ENCODE results near the gene RABAC1.

The RABAC1 gene

DNA sequence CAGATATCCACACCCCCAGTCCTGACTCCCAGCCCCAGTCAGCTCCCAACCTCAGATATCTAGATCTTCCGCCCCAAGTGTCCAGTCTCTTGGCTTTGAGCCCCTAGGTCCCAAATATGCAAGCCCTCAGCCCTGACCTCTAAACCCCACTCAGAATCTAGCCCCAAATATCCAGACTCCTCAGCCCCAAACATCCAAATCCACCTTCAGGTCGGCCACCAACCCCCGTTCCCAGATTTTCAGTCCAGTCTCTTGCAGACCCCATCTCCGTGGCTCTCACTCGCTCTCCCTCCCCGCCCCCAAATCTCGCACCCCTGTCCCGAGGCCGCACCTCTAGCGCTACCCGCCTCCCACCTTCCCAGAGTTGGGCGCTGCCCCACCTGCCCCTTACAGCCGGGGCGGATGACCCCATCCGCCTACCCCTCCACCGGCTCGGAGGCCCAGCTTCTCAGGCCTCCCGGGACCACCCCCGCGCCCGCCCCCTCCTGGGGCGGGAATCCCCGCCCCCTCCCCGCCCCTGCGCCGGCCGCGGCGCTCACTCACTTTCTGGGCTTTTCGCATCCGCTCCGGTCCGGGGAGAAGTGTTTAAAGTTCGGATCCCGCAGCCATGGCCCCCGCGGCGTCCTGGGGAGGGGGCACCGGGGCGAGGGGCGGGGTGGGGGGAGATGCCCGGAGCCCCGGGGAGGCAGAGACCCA is 31.5 kb downstream of the RABAC1 start:
- Mint-ChIP-seq H3K27me3 (peaks cover 10% of the 10 kb centered on the region), H3K4me3 (no peak overlapping the region), H3K36me3 (ENCODE audit: insufficient read depth) (peaks cover 6% of the 10 kb centered on the region), H3K4me1 (peaks cover 27% of the 10 kb centered on the region), H3K27ac (ENCODE audit: low read depth) (no peak overlapping the region), H3K9me3 (no peaks in the 10 kb centered on the region)
- no peak for ATAC-seq (replicated peaks; ENCODE audit: extremely low read depth, poor library complexity, severe bottlenecking)
- no peak for DNase-seq (ENCODE audit: low spot score in 2 of 2)

DNA sequence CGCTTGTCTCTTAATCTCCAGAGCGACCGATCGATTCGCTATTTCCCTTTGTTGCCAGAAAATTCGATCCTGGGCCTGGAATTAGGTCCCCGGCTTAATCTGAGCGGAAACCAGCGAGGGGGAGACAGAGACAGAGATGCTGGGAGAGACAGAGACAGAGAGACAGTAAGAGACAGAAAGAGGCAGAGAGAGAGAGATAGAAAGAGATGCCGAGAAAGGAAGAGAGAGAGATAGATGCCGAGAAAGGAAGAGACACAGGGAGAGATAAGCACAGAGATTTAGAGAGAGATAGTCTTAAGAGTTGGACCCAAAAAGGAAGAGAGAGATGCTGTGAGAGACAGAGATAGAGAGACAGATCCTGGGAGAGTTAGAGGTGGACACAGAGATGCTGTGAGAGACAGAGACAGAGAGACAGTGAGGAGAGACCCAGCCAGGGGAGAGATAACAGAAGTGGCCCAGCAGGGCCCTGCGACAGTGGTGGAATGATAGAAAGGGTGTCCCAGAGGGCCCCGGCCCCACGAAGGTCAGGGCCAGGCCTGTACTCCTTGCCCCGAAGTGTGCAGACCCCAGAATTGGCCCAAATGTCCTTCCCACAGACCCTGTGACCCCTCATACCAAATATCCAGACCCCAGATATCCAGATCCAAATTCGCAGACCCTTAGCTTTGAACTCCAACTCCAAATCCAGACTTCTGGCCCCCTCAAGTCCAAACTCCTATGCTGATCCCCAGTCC is 32.2 kb downstream of the RABAC1 start:
- H3K4me1 Mint-ChIP-seq, result peaks cover 29% of the 10 kb centered on the region
- H3K36me3 Mint-ChIP-seq (ENCODE audit: insufficient read depth), result peaks cover 6% of the 10 kb centered on the region
- H3K4me3 Mint-ChIP-seq, result no peak overlapping the region
- ATAC-seq (replicated peaks; ENCODE audit: extremely low read depth, poor library complexity, severe bottlenecking), result no peak
- DNase-seq (ENCODE audit: low spot score in 2 of 2), result no peak
- peaks cover 17% of the 10 kb centered on the region for H3K27me3 Mint-ChIP-seq
- H3K9me3 Mint-ChIP-seq, result no peaks in the 10 kb centered on the region
- no peak overlapping the region for H3K27ac Mint-ChIP-seq (ENCODE audit: low read depth)

DNA sequence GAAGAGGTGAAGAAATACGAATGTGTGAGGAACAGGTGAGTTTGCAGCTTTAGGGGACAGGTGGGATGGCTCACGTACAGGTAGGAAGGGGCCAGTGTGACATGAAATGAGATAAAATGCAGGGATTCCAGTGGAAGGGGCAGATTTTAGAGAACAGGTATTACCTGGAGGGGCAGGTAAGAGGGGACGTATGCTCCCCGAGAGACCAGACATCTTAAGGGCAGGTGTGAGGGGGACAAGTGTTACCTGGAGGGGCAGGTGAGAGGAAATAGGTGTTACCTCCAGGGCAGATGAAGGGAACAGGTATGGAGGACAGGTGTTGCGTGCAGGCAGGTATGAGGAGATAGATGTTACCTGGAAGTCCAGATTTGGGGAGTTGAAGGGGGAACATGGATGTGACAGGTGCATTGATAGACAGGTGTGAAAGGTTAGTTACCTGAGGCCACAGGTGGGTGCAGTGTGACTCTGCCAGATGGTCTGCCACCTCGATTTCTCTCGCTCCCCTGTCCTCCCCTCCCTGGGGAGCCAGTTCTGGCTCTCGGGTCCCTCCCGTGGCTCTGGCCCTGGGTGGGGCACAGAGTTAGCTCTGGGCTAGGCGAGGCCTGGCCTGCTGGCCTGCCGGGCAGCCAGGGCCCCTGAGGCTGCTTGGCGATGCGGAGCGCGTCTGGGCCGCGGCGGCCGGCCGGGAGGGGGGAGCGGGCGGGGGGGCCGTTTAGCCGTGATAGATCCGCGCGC is 32.9 kb downstream of the RABAC1 start:
- no peak overlapping the region for H3K4me3 Mint-ChIP-seq
- peaks cover 29% of the 10 kb centered on the region for H3K4me1 Mint-ChIP-seq
- H3K27me3 Mint-ChIP-seq, result peaks cover 25% of the 10 kb centered on the region
- H3K27ac Mint-ChIP-seq (ENCODE audit: low read depth), result no peak overlapping the region
- DNase-seq (ENCODE audit: low spot score in 2 of 2), result no peak
- no peaks in the 10 kb centered on the region for H3K9me3 Mint-ChIP-seq
- peaks cover 6% of the 10 kb centered on the region for H3K36me3 Mint-ChIP-seq (ENCODE audit: insufficient read depth)
- no peak for ATAC-seq (replicated peaks; ENCODE audit: extremely low read depth, poor library complexity, severe bottlenecking)

DNA sequence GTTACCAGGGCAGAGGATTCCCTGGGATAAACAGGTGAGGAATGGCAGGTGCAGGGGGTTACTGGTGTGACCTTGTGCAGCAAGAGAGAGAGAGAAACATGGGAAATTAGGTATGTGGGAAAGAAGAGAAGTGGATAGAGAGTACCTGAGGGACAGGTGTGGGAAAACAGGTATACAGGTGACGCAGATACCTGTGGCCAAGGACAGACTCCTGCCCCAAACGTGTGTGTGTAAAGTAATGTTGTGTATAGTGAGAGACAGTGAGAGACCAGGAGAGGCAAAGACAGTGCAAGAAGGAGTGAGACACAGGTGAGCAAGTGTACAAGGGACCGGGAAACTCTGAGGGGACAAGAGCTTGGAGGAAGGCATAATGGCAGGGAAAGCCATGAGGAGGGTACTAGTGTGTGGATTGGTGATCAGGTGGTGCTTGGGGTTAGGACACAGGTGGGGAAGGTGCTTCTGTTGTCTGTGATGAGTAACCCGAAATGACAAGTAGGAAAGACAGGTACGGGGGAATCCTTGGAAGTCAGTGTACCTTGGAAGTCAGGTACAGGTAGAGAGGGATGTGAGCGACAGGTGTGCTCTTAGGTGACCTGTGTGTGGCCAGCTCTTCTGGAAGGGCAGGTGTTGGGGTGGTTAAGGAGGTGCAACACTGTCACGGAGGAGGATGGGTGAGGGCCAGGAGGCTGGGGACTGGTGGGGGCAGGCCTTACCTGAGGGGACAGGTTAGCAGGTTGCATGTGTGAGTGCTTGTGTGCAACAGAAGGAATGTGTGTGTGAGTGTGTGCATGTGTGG is 33.7 kb downstream of the RABAC1 start:
- no peak overlapping the region for H3K27ac Mint-ChIP-seq (ENCODE audit: low read depth)
- no peak overlapping the region for H3K4me3 Mint-ChIP-seq
- ATAC-seq (replicated peaks; ENCODE audit: extremely low read depth, poor library complexity, severe bottlenecking), result no peak
- no peaks in the 10 kb centered on the region for H3K9me3 Mint-ChIP-seq
- H3K27me3 Mint-ChIP-seq, result peaks cover 27% of the 10 kb centered on the region
- peaks cover 26% of the 10 kb centered on the region for H3K4me1 Mint-ChIP-seq
- no peak for DNase-seq (ENCODE audit: low spot score in 2 of 2)
- peaks cover 6% of the 10 kb centered on the region for H3K36me3 Mint-ChIP-seq (ENCODE audit: insufficient read depth)

DNA sequence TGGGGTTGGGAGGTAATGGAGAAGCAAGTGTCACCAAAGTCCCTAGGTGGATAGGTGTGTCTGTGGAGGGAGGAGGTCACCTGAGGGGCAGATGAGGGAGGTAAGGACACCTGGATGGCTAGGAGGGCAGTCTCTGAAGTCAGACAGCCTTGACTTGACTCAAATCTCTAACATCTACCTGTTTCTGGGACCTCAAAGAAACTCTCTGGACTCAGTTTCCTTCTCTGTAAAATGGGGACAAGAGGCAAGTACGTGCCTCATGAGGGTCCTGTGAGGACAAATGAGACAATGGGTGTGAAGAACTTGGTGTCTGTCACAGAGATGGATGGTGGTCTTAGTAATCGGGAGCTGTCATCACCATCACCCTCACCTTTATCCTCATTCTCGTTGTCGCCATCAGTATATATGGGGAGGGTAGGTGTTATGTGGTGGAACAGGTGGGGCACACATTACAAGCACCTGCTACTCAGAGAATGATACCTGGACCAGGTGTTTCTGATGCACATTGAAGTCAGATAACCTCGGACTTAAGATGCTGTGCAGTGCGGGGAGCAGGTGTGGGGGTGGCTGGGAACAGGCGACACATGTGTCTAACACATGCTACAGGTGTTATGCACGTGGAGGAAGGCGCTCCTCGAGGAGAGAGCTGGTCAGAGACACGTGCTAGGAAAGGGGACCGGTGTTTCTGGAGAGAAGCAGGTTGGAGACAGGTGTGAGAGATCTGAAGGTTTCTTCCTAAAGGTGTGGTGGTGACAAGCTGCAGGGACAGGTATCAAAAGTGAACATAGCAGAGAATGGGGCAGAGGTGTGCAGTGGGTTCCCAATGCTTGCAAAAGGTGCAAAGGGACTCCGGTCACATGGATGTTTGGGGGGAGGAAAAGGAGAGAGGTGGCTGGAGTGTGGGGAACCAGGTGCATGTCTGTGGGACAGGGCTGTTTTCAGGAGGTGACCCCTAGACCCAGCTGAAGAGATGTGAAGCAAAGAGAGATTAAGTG is 34.7 kb downstream of the RABAC1 start:
- ATAC-seq (replicated peaks; ENCODE audit: extremely low read depth, poor library complexity, severe bottlenecking) (no peak), DNase-seq (ENCODE audit: low spot score in 2 of 2) (no peak)
- H3K4me3 Mint-ChIP-seq, result no peak overlapping the region
- H3K36me3 Mint-ChIP-seq (ENCODE audit: insufficient read depth), result peaks cover 6% of the 10 kb centered on the region
- peaks cover 27% of the 10 kb centered on the region for H3K27me3 Mint-ChIP-seq
- peaks cover 20% of the 10 kb centered on the region for H3K4me1 Mint-ChIP-seq
- no peaks in the 10 kb centered on the region for H3K9me3 Mint-ChIP-seq
- H3K27ac Mint-ChIP-seq (ENCODE audit: low read depth), result no peak overlapping the region

DNA sequence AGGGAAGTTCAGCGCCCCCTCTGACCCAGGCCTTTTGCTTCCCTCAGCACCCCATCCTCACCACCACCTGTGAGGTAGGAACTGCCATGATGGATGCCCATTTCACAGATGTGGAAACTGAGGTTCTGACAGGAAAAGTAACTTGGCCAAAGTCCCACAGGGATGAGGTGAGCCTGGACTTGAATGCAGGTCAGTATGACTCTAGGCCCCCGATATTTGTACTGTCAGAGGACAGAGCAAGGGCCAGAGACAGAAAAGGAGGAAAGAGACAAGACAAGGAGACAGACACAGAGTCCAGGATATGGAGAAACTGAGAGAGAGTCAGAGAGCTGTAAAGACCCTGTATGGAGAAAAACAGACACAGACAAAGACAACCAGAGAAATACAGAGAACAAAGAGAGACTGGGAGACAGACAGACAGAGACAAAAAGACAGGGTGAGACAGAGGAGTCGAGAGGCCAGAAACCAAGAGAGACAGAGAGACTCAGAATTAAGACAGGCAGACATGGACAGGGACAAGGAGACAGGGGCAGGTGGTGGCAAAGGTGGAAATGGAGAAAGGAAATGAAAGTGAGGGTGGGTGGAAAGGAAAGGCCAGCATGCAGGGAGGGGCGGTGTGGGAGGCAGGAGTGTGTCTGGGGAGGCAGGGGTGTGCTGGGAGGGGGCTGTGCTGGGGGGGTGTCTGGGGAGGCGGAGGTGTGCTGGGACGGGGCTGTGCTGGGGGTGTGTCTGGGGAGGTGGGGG is 35.9 kb downstream of the RABAC1 start:
- H3K36me3 Mint-ChIP-seq (ENCODE audit: insufficient read depth), result peaks cover 1% of the 10 kb centered on the region
- peaks cover 27% of the 10 kb centered on the region for H3K27me3 Mint-ChIP-seq
- peaks cover 11% of the 10 kb centered on the region for H3K4me1 Mint-ChIP-seq
- no peak overlapping the region for H3K27ac Mint-ChIP-seq (ENCODE audit: low read depth)
- ATAC-seq (replicated peaks; ENCODE audit: extremely low read depth, poor library complexity, severe bottlenecking) (no peak), DNase-seq (ENCODE audit: low spot score in 2 of 2) (no peak)
- H3K4me3 Mint-ChIP-seq, result no peak overlapping the region
- H3K9me3 Mint-ChIP-seq, result no peaks in the 10 kb centered on the region

DNA sequence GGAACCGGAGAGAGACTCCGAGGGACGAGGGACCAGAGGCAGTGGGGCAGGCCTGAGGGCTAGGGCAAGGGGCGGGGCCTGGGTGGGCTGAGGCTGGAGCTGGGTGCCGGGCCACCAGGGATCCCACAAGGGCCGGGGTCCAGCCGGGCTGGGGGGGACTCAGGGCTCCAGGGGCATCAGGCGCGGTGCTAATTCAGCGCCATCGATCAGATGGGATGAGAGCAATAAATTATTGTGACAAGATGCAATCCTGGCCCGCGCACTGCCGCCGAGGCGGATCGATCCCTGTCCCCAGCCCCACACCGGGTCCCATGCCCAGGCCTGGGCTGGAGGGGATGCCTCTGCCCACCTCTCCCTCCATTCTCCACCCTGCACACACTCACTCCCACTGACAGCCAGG is 36.5 kb downstream of the RABAC1 start:
- peaks cover 11% of the 10 kb centered on the region for H3K4me1 Mint-ChIP-seq
- no peaks in the 10 kb centered on the region for H3K9me3 Mint-ChIP-seq
- H3K27me3 Mint-ChIP-seq, result peaks cover 27% of the 10 kb centered on the region
- no peak for DNase-seq (ENCODE audit: low spot score in 2 of 2)
- H3K36me3 Mint-ChIP-seq (ENCODE audit: insufficient read depth), result no peaks in the 10 kb centered on the region
- H3K27ac Mint-ChIP-seq (ENCODE audit: low read depth), result no peak overlapping the region
- no peak for ATAC-seq (replicated peaks; ENCODE audit: extremely low read depth, poor library complexity, severe bottlenecking)
- no peak overlapping the region for H3K4me3 Mint-ChIP-seq

DNA sequence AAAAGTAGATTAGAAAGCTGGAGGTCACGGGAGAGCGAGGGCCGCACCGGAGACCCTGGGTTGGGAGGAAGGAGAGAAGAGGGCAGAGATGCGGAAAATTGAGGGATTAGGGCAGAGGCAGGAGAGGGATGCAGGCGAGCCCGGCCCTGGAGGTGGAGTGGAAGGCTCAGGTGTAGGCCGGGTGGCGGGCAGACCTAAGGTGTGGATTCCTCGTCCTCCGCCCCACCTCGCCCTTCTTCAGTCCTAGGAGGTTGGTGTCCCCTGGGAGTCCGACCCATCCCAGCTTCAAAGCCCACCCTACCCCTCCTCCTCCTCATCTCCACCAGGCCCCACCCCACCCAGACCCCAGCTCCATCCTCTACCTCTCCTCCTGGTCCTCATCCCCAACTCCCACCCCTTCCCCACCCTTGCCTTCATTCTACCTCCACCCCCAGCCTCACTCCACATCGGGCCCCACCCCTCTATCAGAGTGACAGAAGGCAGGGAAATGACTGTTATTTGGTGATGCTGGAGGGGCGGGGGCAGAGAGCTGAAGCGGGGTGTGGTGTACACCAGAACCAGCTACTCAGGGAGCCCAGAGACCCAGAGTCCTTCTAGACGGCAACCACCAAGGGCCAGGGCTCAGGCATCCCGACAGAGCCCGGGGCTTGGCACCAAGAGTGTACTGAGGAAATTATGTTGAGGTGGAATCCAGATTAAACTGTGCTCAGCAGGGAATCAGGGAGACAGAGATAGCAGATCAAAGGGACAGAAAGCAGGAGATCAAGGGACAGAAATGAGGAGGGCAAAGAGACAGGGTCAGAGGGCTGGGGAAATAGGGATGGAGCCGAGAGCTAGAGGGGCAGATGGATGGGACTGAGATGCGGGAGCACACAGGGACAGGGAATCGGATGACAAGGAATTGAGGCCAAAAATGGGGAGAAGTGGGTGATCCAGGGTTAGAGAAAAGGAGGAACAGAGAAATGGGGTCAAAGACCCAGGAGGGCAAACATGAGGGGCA is 37.2 kb downstream of the RABAC1 start:
- ATAC-seq (replicated peaks; ENCODE audit: extremely low read depth, poor library complexity, severe bottlenecking), result no peak
- no peak for DNase-seq (ENCODE audit: low spot score in 2 of 2)
- peaks cover 27% of the 10 kb centered on the region for H3K27me3 Mint-ChIP-seq
- H3K36me3 Mint-ChIP-seq (ENCODE audit: insufficient read depth), result no peaks in the 10 kb centered on the region
- H3K27ac Mint-ChIP-seq (ENCODE audit: low read depth), result peak overlapping the region; percentile 20
- H3K9me3 Mint-ChIP-seq, result no peaks in the 10 kb centered on the region
- H3K4me1 Mint-ChIP-seq, result peaks cover 11% of the 10 kb centered on the region
- no peak overlapping the region for H3K4me3 Mint-ChIP-seq

DNA sequence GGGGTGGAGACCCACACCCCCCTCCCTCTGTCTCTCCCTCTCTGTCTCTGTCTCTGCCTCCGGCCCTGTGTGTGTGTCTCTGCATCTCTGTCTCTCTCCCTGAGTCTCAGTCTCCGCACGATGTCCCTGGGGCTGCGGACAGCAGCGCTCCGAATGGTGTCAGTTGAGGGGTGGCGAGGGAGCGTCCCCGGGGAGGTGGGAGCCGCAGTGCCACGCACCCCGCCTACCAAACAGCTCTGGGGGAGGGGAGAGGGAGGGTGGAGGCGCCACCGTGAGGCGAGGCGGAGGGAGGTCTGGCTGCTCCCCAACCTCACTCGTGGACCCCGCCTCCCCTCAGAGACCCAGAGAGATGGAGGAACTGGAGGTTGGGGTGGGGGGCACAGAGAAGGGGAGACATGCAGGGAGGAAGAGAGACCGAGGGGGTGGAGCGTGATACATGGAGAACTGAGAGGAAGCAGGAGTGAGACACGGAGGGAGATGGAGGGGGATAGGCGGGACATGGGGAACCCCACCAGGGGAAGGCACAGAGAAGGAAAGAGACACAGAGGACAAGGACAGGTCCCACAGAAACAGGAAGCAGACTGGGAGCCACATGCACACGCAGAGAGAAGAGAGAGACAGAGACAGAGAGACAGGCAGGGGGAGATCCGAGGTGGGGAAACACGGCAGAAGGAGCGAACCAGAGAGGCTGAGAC is 38.1 kb downstream of the RABAC1 start:
- DNase-seq (ENCODE audit: low spot score in 2 of 2) (no peak), ATAC-seq (replicated peaks; ENCODE audit: extremely low read depth, poor library complexity, severe bottlenecking) (no peak)
- Mint-ChIP-seq H3K27ac (ENCODE audit: low read depth) (peak overlapping the region; percentile 20), H3K4me1 (peaks cover 11% of the 10 kb centered on the region), H3K4me3 (no peak overlapping the region), H3K36me3 (ENCODE audit: insufficient read depth) (no peaks in the 10 kb centered on the region), H3K27me3 (peaks cover 27% of the 10 kb centered on the region), H3K9me3 (no peaks in the 10 kb centered on the region)

All from central memory CD8-positive, alpha-beta T cell (primary cell).